HG03442 (cell line): ENCODE results near the gene TRPV6.

Source experiments
- ATAC-seq: cut with Tn5 transposase; IDR thresholded peaks from one replicate; pipeline ENCODE4 v1.9.1; 2021; ENCODE audit warnings: mild to moderate bottlenecking, moderate library complexity; ENCODE audit not compliant: unreplicated experiment

Gene TRPV6

DNA sequence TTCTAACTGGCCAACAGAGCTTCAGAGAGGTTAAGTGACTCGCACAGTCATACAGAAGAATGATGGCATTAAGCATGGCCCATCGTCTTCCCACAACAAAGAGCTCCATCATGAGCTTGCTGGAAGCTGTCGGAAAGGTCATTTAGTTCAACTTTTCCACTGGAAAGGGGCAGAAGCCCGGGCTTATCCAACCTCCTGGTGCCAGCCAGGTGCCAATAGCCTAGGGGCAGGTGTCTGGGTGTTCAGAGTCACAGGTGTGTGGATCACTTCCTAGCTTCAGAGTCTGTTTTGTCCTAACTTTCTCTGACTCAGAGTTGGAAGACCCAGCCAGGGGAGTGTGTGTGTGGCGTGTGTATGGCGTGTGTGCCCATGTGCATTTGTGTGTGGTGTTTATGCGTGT lies 1.3 kb upstream of the TRPV6 start:
- ATAC-seq: no peak

GRCh38 chr7:142884286-142884640 lies 1.3 kb downstream of the TRPV6 start:
- no peak for ATAC-seq

DNA sequence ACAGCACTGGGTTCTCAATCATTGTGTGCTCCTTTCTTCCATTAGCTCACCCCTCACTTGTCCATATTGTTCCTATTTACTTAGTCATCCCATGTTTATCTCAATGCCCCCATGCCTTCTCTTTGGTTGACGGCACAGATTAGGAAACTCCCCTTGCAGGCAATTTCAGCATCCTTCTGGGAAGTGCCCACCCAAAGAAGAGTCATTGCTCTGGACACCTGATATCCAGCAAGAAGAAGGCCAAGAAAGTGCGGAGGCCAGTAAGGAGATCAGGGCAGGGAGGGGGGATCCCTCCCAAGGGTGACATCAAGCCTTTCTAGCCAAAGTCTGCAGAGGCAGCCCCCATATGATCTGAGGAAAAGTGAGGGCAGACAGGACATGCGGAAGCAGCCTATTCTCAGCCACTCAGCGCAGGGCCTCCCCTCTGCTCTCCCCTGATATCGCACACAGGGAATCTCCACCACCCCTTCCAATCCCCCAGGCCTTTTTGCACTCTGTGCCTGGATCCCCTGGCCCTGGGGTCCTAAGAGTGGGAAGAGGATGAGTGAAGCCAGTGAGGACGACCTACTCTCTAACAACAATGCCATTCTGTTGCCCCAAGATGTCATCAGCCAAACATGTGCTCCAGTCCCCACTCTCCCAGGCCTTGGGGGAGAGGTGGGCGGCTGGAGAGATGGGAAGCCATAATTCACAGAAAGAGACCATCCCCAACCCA lies 1.8 kb downstream of the TRPV6 start:
- ATAC-seq: no peak

DNA sequence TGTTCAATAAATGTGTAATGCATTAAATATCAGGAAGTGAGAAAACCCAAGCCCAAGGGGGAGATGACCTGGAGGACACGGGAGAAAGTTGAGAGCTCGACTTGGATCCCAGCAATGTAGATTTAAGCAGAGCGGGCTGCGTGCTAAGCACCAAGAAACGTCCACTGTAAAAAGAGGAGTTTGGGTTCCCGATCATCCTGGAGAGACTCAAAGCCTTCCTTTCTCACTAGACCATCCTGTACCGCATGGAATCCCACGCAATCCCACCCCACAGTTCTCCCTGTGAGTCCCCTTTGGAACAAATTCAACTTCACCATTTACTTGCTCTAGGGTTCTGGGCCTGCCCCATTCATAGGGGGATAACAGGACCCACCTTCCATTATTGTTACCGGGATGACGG lies 2.4 kb downstream of the TRPV6 start:
- no peak for ATAC-seq

DNA sequence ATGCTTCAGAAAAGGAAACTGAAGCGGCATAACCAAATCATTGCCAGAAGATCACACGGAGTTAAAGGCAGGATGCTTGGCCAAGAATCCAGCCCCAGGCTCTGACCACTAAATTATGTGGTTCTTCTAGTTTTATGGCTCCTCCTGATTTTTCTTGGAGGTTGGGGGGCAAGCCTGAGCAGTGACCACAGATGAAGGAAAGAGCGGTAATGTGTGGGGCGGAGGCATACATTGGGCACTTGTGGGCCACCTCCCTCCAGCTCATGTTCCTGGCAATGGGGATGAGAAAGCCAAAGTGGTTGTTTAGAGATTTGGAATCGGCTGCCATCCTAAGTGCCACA lies 3.2 kb downstream of the TRPV6 start:
- ATAC-seq: no peak

- ATAC-seq: no peak
Observed at GRCh38 chr7:142881586-142882337, 3.8 kb downstream of the TRPV6 start.

DNA sequence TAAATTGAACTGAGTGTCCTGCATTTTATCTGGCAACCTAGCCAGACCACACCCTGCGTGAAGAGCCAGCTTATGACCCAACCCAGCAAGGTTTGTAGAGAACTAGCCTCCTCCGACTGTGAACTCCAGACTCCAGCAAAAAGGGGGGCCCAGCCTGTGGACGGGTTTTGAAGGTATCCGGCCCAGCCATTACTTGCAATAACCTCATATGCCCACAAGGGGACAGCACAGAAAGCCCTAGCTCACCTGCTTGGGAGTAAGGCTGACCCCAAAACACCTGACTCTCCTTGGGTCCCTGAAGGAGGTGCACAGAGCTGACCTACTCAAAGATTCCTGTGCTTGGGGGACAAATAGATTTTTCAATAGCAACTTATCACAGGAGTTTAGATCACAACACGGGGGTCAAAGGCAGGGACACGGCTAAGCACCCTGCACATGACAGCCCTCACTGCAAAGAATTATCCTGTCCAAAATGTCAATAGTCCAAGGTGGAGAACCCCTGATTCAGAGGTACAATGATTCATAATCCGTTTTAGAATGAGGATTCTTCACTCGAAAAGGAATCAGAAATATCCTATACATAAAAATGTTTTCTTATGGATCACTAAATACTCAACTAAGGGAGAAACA lies 4.6 kb downstream of the TRPV6 start:
- peak; percentile 77 for ATAC-seq

DNA sequence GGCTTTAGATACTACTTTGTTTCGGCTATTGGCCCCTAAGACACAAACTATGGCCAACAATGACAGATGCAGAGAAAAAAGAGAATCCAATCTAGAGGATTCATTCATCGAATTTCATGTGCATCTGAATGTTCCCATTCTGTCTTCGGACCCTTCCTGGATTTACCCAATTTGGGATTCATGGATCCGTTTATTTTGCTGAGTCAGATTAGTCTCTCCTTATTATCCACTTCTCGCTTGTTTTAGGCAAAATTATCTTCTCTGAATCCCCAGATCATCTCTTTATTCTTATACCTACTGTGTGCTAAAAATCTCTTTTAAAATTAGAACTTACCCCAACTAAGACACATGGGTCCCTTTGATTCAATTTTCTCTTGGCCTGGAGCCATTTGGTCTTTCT lies 6.5 kb downstream of the TRPV6 start:
- no peak for ATAC-seq

DNA sequence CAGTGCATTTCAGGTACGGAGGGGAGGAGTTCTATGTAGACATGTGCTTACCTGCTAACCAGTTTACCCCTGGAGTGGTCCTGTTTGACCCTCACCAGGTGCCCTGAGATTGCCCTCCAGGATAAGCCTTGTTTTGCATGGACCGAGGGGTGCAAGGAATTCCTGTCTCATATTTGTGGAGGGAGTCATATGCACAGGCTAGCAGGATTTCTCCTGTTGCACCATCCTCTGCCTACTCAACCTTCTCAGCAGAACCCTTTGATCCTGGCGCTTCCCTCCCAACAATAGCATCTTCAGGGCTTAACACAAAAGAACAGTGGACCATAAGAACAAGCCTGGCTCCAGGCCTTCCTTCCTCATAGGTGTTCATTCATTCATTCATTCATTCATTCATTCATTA lies 7.2 kb downstream of the TRPV6 start:
- no peak for ATAC-seq

- no peak for ATAC-seq
Observed at GRCh38 chr7:142876991-142877910, 8.3 kb downstream of the TRPV6 start.

- no peak for ATAC-seq
Observed at GRCh38 chr7:142876236-142876960, 9.1 kb downstream of the TRPV6 start.

DNA sequence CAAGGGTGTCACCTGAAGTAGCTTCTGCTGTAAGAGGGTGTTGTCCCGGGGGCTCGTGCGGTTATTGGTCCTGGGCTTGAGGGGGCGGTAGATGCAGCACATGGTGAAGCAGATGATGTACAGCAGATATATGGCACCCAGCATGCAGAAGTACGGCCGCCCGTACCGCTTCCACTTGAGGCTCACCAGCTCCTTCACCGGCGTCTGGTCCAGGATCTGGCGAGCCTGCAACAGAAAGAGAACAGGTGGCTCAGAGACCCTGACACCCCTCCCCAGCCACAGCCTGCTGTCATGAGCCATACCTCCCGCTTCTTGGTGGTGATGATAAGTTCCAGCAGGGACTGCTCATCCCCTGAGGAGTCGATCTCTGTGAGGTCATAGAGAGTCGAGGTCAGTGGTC lies 10.1 kb downstream of the TRPV6 start:
- no peak for ATAC-seq

DNA sequence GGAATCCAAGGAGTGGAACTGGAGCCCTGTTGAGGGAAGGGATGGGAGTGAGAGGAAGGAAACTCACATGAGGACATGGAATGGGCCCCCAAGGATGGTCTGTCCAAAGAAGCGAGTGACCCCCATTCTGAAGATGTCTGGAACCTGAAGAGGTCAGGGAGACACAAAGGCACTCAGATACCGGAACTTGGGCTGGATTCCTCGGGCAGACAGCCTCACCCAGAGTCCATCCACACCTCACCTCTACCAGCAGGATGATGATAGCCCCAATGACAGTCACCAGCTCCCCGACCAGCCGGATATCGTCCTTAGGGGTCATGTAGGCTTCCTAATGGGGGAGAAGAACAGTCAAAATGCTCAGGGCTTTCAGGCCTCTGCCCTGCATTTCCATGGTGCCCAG lies 10.7 kb downstream of the TRPV6 start:
- no peak for ATAC-seq

DNA sequence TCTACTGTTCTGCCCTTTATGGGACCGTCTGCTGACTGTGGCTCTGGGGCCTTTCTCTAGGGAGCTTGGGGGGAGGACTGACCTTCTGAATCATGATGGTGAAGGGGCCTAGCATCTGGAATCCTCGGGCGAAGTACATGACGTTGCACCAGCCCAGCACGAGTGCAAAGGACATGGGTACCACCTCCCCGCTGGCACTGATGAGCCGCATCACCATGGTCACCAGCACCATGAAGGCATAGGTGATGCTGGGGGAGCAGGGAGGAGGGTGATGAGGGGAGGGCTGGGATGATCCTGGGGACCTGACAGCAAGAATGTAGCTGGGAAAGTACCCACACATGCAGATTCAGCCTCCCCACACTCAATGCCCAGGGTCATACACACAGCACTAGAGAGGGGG lies 11.1 kb downstream of the TRPV6 start:
- no peak for ATAC-seq

- ATAC-seq: no peak
Observed at GRCh38 chr7:142873871-142874270, 11.7 kb downstream of the TRPV6 start.

DNA sequence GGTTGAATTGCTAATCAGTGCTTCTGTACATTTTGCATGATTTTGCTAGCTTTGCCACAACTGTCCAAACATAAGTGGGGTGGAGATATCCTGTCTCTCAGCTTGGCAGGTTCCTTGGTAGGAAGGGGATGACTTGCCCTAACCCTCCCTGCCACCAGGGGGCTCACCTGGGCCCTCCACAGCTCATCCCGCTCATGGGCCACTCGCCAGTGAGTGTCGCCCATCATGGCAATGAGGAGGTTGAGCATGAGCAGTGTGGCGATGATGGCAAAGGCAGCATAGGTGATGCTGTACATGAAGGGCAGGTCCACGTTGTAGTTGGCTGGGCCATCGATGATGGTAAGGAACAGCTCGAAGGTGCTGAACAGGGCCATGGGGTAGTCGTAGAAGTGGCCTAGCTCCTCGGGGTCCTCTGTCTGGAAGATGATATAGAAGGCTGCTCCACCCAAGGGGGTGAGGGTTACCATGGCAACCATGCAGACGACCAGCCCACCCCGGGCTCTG lies 12.2 kb downstream of the TRPV6 start:
- ATAC-seq: peak; percentile 64

GRCh38 chr7:142872106-142872675 lies 13.4 kb downstream of the TRPV6 start:
- no peak for ATAC-seq

- ATAC-seq: no peak
Observed at GRCh38 chr7:142871260-142872105, 14.1 kb downstream of the TRPV6 start.

DNA sequence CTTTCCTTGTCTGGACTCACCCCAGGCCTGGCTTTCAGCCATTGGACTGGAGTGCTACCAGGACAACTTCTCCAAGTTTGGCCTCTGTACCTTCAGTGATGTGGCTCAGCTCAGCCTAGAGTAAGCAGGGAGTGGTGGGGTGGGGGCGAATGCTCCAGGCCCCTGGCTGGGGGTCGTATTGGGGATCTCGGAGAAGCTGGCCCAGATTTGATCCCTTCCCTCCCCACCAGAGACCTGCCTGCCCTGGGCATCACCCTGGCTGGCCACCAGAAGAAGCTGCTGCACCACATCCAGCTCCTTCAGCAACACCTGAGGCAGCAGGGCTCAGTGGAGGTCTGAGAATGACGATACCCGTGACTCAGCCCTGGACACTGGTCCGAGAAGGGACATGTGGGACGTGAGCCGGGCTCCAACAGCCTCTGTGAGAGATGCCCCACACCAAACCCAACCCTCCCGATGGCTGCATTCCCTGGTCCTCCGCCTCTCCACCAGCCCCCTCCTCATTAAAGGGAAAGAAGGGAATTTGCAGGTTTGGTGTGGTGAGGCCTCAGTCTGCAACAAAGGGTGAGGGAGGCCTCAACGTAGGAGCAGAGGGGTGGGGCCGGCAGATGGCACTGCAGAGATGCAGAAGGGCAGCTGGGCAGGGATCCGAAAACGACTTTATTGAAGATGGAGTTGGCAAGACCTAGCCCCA lies 14.8 kb downstream of the TRPV6 start:
- ATAC-seq: no peak
